HG03108 (cell line): Measurements from ENCODE around the gene C1orf226.

Experiments used
- ATAC-seq: cut with Tn5 transposase; IDR thresholded peaks from one replicate; pipeline ENCODE4 v1.9.1; 2021; ENCODE audit warnings: moderate library complexity; ENCODE audit not compliant: unreplicated experiment

C1orf226 gene

GRCh38 chr1:162365284-162366020, 16.1 kb upstream of the C1orf226 start:
- no peak for ATAC-seq

GRCh38 chr1:162366149-162366548, 15.4 kb upstream of the C1orf226 start:
- ATAC-seq = no peak

- ATAC-seq = no peak
These were observed 14.9 kb upstream of the C1orf226 start for GRCh38 chr1:162366671-162367070.

GRCh38 chr1:162367073-162367472, 14.5 kb upstream of the C1orf226 start:
- no peak for ATAC-seq

- ATAC-seq = no peak
These were observed 13.8 kb upstream of the C1orf226 start for GRCh38 chr1:162367772-162368171.

GRCh38 chr1:162368451-162368850, 13.1 kb upstream of the C1orf226 start:
- no peak for ATAC-seq

- ATAC-seq = no peak
These were observed 12.0 kb upstream of the C1orf226 start for GRCh38 chr1:162369571-162369970.

- ATAC-seq = no peak
These were observed 11.4 kb upstream of the C1orf226 start for GRCh38 chr1:162370161-162370560.

GRCh38 chr1:162370721-162371120, 10.8 kb upstream of the C1orf226 start:
- no peak for ATAC-seq

GRCh38 chr1:162371611-162372010, 9.9 kb upstream of the C1orf226 start:
- ATAC-seq = no peak

GRCh38 chr1:162372159-162373071, 9.1 kb upstream of the C1orf226 start:
- no peak for ATAC-seq

GRCh38 chr1:162373072-162373427, 8.5 kb upstream of the C1orf226 start:
- no peak for ATAC-seq

- no peak for ATAC-seq
These were observed 7.8 kb upstream of the C1orf226 start for GRCh38 chr1:162373541-162374260.

GRCh38 chr1:162374406-162374805, 7.1 kb upstream of the C1orf226 start:
- ATAC-seq = no peak

- ATAC-seq = no peak
These were observed 6.1 kb upstream of the C1orf226 start for GRCh38 chr1:162375463-162375862.

- ATAC-seq = no peak
These were observed 4.8 kb upstream of the C1orf226 start, which contains the start of gene SPATA46 for GRCh38 chr1:162376691-162377090. SPATA46 (minus strand) TSS chr1:162376854; CDS start chr1:162376790, 64 bp downstream.

- no peak for ATAC-seq
These were observed 1.3 kb upstream of the C1orf226 start for GRCh38 chr1:162380061-162380846.

- no peak for ATAC-seq
These were observed 618 bp downstream of the C1orf226 start for GRCh38 chr1:162381941-162382750.

GRCh38 chr1:162383091-162383490, 1.6 kb downstream of the C1orf226 start:
- ATAC-seq = no peak

- no peak for ATAC-seq
These were observed 2.0 kb downstream of the C1orf226 start for GRCh38 chr1:162383516-162383915.
